Hepatocyte (in vitro differentiated cells): Measurements from ENCODE around the gene RAB3C.

ENCODE experiments used
- CTCF ChIP-seq: fragments of 200-600 bp; sonication (generic); IDR thresholded peaks from 2 replicates; pipeline ENCODE4 v1.5.1; 2016; ENCODE audit warnings: antibody characterized with exemption, mild to moderate bottlenecking; ENCODE audit not compliant: poor library complexity
- EZH2 ChIP-seq: fragments of 200-600 bp; sonication (generic); IDR thresholded peaks from 2 replicates; pipeline ENCODE4 v1.6.1; 2016; ENCODE audit warnings: antibody characterized with exemption, mild to moderate bottlenecking, borderline replicate concordance

- TF ChIP-seq CTCF (no peak), EZH2 (no peak)
These were observed 135.5 kb downstream of the RAB3C start for GRCh38 chr5:58718269-58718978.
